Thyroid gland (tissue), 4 donors: ENCODE data around the gene CPA2.
"Not testable (repeated sequence)": the region's sequence is repeated elsewhere in the genome, so short reads cannot be mapped to it uniquely, and the experiment has no call there.

Experiments used
- POLR2A ChIP-seq, 2 donors: fragments of 450-650 bp; IDR thresholded peaks; one replicate each; pipeline ENCODE4 v1.6.1; 2017; ENCODE audit warnings: antibody characterized with exemption in 2 of 2, mild to moderate bottlenecking in 2 of 2, moderate library complexity in 1 of 2
- TF ChIP-seq, protein P1 (sequence below), 6 experiments: fragments of 200-600 bp in 3 of 6; fragments of 450-650 bp in 3 of 6; sonication (generic) in 3 of 6; IDR thresholded peaks; one replicate each; pipeline ENCODE4 v1.5.1; 2016 to 2019; ENCODE audit warnings: antibody characterized with exemption in 6 of 6, mild to moderate bottlenecking in 2 of 6, inconsistent platforms in 1 of 6, moderate library complexity in 1 of 6

DNA sequence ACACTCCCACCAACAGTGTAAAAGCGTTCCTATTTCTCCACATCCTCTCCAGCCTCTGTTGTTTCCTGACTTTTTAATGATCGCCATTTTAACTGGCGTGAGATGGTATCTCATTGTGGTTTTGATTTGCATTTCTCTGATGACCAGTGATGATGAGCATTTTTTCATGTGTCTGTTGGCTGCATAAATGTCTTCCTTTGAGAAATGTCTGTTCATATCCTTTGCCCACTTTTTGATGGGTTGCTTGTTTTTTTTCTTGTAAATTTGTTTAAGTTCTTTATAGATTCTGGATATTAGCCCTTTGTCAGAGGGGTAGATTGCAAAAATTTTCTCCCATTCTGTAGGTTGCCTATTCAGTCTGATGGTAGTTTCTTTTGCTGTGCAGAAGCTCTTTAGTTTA, 17.0 kb upstream of the CPA2 start:
- TF ChIP-seq, protein P1, sequence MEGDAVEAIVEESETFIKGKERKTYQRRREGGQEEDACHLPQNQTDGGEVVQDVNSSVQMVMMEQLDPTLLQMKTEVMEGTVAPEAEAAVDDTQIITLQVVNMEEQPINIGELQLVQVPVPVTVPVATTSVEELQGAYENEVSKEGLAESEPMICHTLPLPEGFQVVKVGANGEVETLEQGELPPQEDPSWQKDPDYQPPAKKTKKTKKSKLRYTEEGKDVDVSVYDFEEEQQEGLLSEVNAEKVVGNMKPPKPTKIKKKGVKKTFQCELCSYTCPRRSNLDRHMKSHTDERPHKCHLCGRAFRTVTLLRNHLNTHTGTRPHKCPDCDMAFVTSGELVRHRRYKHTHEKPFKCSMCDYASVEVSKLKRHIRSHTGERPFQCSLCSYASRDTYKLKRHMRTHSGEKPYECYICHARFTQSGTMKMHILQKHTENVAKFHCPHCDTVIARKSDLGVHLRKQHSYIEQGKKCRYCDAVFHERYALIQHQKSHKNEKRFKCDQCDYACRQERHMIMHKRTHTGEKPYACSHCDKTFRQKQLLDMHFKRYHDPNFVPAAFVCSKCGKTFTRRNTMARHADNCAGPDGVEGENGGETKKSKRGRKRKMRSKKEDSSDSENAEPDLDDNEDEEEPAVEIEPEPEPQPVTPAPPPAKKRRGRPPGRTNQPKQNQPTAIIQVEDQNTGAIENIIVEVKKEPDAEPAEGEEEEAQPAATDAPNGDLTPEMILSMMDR (IDR thresholded peaks at IDR 0.05): not testable (repeated sequence)
- not testable (repeated sequence) for TF ChIP-seq POLR2A (IDR thresholded peaks at IDR 0.05)
